Dermis microvascular lymphatic vessel endothelial cell (primary cell): ENCODE data around the gene NFIB. TPM values are rescaled to one million over a fixed set of nuclear protein-coding genes. Genes with fewer than 3 reads are reported as not detected.

ENCODE experiments used
- DNase-seq, 2 donors: peaks; one replicate each; pipeline versions ENCODE4 v3.0.0 to v3.0.0-alpha.2; 2010; ENCODE audit warnings: low read depth in 2 of 2
- total RNA-seq: library from RNA; depleted of rRNA; stranded (reverse); fragments of >200 nt; gene quantifications from 2 replicates; pipeline ENCODE4 v1.2.1, GENCODE V29; 2014

Gene NFIB
- total RNA-seq, 1 donor from 2014 or later: 116 TPM

GRCh38 chr9:14307989-14308852 lies 5.7 kb downstream of the NFIB start:
- DNase-seq: peak in 1 of 2 donors; percentile 19

- DNase-seq: no peak
Measured at GRCh38 chr9:14306672-14307660, 7.0 kb downstream of the NFIB start.

GRCh38 chr9:14306188-14306587 lies 7.8 kb downstream of the NFIB start:
- no peak for DNase-seq

GRCh38 chr9:14304259-14304658 lies 9.7 kb downstream of the NFIB start:
- no peak for DNase-seq

GRCh38 chr9:14303521-14303920 lies 10.4 kb downstream of the NFIB start:
- DNase-seq: no peak

- no peak for DNase-seq
Measured at GRCh38 chr9:14303100-14303499, 10.8 kb downstream of the NFIB start.

- no peak for DNase-seq
Measured at GRCh38 chr9:14302405-14302804, 11.5 kb downstream of the NFIB start.

- DNase-seq: no peak
Measured at GRCh38 chr9:14301583-14302021, 12.3 kb downstream of the NFIB start.

GRCh38 chr9:14301006-14301405 lies 12.9 kb downstream of the NFIB start:
- DNase-seq: no peak

- no peak for DNase-seq
Measured at GRCh38 chr9:14300588-14300987, 13.4 kb downstream of the NFIB start.

- DNase-seq: no peak
Measured at GRCh38 chr9:14300040-14300439, 13.9 kb downstream of the NFIB start.

GRCh38 chr9:14298601-14299022 lies 15.3 kb downstream of the NFIB start:
- DNase-seq: peak in 1 of 2 donors; percentile 62

- DNase-seq: peak; percentile 49 to 52
Measured at GRCh38 chr9:14296495-14297113, 17.3 kb downstream of the NFIB start.

- DNase-seq: no peak
Measured at GRCh38 chr9:14294659-14295058, 19.3 kb downstream of the NFIB start.

GRCh38 chr9:14293801-14294200 lies 20.1 kb downstream of the NFIB start:
- no peak for DNase-seq

GRCh38 chr9:14292181-14292739 lies 21.7 kb downstream of the NFIB start:
- no peak for DNase-seq

GRCh38 chr9:14289916-14290315 lies 24.0 kb downstream of the NFIB start:
- DNase-seq: no peak

- DNase-seq: no peak
Measured at GRCh38 chr9:14288433-14288832, 25.5 kb downstream of the NFIB start.

- no peak for DNase-seq
Measured at GRCh38 chr9:14286121-14286520, 27.8 kb downstream of the NFIB start.

- DNase-seq: no peak
Measured at GRCh38 chr9:14283276-14283675, 30.7 kb downstream of the NFIB start.

GRCh38 chr9:14281876-14282275 lies 32.1 kb downstream of the NFIB start:
- DNase-seq: no peak
